Muscle of leg (tissue), 11 donors: Measurements from ENCODE around the gene VGLL4. TPM values are rescaled to one million over a fixed set of nuclear protein-coding genes. Genes with fewer than 3 reads are reported as not detected.

Experiments used
- DNase-seq: peaks from one replicate; pipeline ENCODE4 v3.0.0; 2013
- H3K27ac ChIP-seq: one replicate; pipeline ENCODE4 v1.5.1; 2013; ENCODE audit warnings: mild to moderate bottlenecking, low read length, control low read depth
- H3K27me3 ChIP-seq: one replicate; pipeline ENCODE4 v1.6.1; 2013; ENCODE audit warnings: low read length; ENCODE audit not compliant: control insufficient read depth, insufficient read depth
- H3K36me3 ChIP-seq: one replicate; pipeline ENCODE4 v1.6.1; 2013; ENCODE audit warnings: low read length; ENCODE audit not compliant: control insufficient read depth, insufficient read depth
- H3K4me1 ChIP-seq: one replicate; pipeline ENCODE4 v1.6.1; 2013; ENCODE audit warnings: low read length; ENCODE audit not compliant: control insufficient read depth, insufficient read depth
- H3K4me3 ChIP-seq: one replicate; pipeline ENCODE4 v1.5.1; 2013; ENCODE audit warnings: low read length, control low read depth
- H3K9me3 ChIP-seq: replicated peaks from 2 replicates; pipeline ENCODE4 v1.6.1; 2013; ENCODE audit warnings: low read depth, low read length; ENCODE audit not compliant: control insufficient read depth
- WGBS: methylation state at CpG from one replicate; pipeline ENCODE4 v1.1.5; 2013; ENCODE audit warnings: missing lambda C conversion rate; ENCODE audit not compliant: insufficient coverage; 5-methylcytosine and 5-hydroxymethylcytosine counted together
- polyA plus RNA-seq, 8 donors: library from polyadenylated mRNA; unstranded; fragments of 120-200 nt; gene quantifications; one replicate each; pipeline versions ENCODE4 v1.2.1 to v1.2.3, GENCODE V29; 2013; ENCODE audit warnings: inconsistent platforms in 1 of 8, low replicate concordance in 1 of 8; ENCODE audit not compliant: insufficient read length in 8 of 8, insufficient read depth in 1 of 8
- total RNA-seq: library from RNA; stranded (reverse); fragments of 120-200 nt; gene quantifications from one replicate; pipeline ENCODE4 v1.2.4, GENCODE V29; 2013

Gene VGLL4
- total and polyA plus RNA-seq, 9 donors: 36.7 to 58.4 (median 49.4) TPM

- Histone ChIP-seq H3K27ac (peak overlapping the region; percentile 60), H3K36me3 (peaks cover 6% of the 10 kb centered on the region), H3K4me3 (no peak overlapping the region), H3K27me3 (no peaks in the 10 kb centered on the region), H3K9me3 (no peaks in the 10 kb centered on the region), H3K4me1 (peaks cover 52% of the 10 kb centered on the region)
- DNase-seq: peak; percentile 66
- 59% methylated on average over 11 of the region's 23 CpGs for WGBS
These were observed 33.6 kb downstream of the VGLL4 start for GRCh38 chr3:11610044-11610671.

DNA sequence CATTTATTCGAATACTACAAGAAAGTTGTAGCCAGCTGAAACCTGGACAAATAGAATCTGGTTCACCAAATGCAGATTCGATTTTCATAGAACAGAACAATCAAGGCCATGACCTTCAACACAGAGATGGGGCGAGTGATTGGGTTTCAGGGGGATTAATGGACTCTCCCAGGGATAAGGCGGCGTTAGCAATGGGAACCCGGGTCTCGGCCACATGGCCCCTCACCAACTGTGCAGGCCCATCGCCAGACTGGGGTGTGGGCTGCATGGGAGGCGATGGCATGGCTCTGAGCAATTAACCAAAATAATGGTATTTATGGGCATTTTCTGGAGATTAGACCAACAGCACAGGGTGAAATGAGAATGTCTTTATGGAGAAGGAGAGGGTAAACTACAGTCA, 34.2 kb downstream of the VGLL4 start:
- DNase-seq: no peak
- peaks cover 52% of the 10 kb centered on the region for H3K4me1 ChIP-seq
- peaks cover 5% of the 10 kb centered on the region for H3K36me3 ChIP-seq
- H3K27ac ChIP-seq: peak overlapping the region; percentile 60
- WGBS: 70% methylated on average over 7 of the region's 9 CpGs
- no peak overlapping the region for H3K4me3 ChIP-seq
- no peaks in the 10 kb centered on the region for H3K9me3 ChIP-seq
- H3K27me3 ChIP-seq: no peaks in the 10 kb centered on the region

GRCh38 chr3:11607816-11608215, 35.9 kb downstream of the VGLL4 start:
- no peaks in the 10 kb centered on the region for H3K9me3 ChIP-seq
- WGBS: 50% methylated on average over 1 of the region's 3 CpGs
- H3K27me3 ChIP-seq: no peaks in the 10 kb centered on the region
- H3K4me1 ChIP-seq: peaks cover 48% of the 10 kb centered on the region
- no peak overlapping the region for H3K4me3 ChIP-seq
- DNase-seq: no peak
- no peak overlapping the region for H3K27ac ChIP-seq
- H3K36me3 ChIP-seq: peaks cover 4% of the 10 kb centered on the region

DNA sequence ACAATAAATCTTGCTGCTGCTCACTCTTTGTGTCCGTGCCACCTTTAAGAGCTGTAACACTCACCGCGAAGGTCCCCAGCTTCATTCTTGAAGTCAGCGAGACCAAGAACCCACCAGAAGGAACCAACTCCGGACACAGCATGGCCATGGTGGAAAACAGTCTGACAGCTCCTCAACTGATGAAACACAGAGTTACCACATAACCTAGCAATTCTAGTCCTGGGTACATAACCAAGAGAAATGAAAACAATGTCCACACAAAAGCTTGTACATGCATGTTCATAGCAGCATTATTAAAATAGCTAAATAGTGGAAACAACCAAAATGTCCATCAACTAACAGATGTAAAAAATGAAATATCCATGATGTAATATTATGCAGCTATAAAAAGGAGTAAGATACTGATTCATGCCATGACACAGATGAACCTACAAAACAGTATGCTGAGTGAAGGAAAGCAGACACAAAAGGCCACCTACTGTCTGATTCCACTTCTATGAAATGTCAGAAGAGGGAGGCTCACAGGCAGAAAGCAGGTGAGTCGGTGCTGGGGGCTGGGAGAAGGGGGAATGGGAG, 36.8 kb downstream of the VGLL4 start:
- 96% methylated on average over 5 of the region's 6 CpGs for WGBS
- Histone ChIP-seq H3K27ac (no peak overlapping the region), H3K36me3 (peaks cover 4% of the 10 kb centered on the region), H3K27me3 (no peaks in the 10 kb centered on the region), H3K9me3 (no peaks in the 10 kb centered on the region), H3K4me3 (no peak overlapping the region), H3K4me1 (peaks cover 45% of the 10 kb centered on the region)
- DNase-seq: no peak

GRCh38 chr3:11606090-11606784, 37.5 kb downstream of the VGLL4 start:
- Histone ChIP-seq H3K4me1 (peaks cover 44% of the 10 kb centered on the region), H3K27me3 (no peaks in the 10 kb centered on the region), H3K9me3 (no peaks in the 10 kb centered on the region), H3K27ac (no peak overlapping the region), H3K4me3 (no peak overlapping the region), H3K36me3 (peaks cover 6% of the 10 kb centered on the region)
- 64% methylated on average over 2 of the region's 11 CpGs for WGBS
- no peak for DNase-seq

DNA sequence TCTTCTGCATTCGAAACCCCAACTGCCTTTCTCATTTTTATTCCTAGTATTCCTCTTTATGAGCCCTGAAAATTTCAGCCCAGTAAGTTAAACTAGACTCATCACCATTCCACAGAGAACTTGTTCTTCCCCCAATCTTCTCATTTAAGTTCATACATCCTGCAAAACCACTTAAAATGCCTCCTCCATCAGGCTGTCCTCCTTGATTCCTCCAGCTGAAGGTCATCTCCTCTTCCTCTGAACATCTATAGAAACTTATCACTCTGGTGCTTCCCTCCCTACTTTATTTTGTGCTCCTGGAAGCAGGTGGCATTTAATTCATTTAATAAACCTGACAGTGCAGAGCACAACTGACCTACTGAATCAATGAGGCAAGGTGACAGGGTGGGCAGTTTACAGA, 38.3 kb downstream of the VGLL4 start:
- 89% methylated on average over 1 of the region's 1 CpG for WGBS
- H3K27ac ChIP-seq: peak overlapping the region; percentile 4
- no peak for DNase-seq
- H3K4me3 ChIP-seq: no peak overlapping the region
- no peaks in the 10 kb centered on the region for H3K9me3 ChIP-seq
- peaks cover 45% of the 10 kb centered on the region for H3K4me1 ChIP-seq
- peaks cover 15% of the 10 kb centered on the region for H3K36me3 ChIP-seq
- H3K27me3 ChIP-seq: no peaks in the 10 kb centered on the region

DNA sequence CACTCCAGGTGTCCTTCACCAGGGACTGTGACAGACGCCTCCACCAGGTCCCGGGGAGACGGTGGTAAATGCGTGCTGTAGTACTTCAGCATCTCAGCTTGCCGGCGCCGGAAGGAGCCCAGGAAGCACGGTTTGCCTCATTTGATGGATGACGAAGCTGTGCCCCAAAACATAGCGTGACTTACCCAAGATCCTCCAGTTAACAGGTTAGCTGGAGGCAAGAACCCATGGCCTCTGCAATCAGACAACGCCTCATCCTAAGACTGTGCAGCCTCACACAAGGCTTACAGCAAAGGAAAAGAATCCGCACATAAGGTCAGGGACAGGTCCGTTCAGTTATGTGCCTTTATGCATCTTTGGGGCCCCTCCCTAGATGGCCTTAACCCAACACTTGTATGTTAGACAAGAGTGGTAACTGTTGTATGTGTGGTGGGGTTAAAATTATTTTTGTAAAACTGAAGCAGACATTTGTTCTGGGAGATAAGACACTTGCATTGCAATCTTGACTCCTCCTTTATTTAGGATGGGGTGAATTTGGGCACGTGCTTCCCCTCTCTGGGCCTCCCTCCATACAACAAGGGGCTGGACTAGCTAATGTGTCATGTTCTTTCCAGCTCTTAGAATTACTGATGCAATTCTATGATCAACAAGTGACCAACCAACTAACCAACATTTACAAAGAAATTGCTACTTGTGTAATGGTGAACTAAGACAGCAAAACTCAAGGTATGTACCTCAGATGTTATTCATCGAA, 39.4 kb downstream of the VGLL4 start:
- 51% methylated on average over 10 of the region's 15 CpGs for WGBS
- peak overlapping the region; percentile 85 for H3K27ac ChIP-seq
- no peaks in the 10 kb centered on the region for H3K27me3 ChIP-seq
- peaks cover 39% of the 10 kb centered on the region for H3K4me1 ChIP-seq
- peaks cover 16% of the 10 kb centered on the region for H3K36me3 ChIP-seq
- H3K4me3 ChIP-seq: no peak overlapping the region
- no peaks in the 10 kb centered on the region for H3K9me3 ChIP-seq
- peak; percentile 47 for DNase-seq

DNA sequence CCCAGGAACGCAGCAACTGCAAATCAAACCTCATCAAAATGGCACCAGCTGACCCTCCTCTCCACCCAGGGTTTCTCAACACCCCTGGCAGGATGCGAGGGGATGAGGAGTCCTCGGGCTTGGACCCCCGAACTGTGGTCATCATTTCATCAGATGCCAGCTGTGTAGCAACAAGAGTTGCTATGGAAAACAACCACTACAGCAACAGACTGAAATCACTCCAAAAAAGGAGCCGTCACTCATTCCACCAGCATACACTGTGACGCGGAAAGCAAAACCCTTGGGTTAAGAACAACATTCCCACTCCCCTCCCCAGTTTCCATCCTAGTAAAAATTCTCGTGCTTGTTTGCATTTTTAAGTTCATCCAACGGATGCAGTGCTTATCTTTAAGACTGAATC, 40.1 kb downstream of the VGLL4 start:
- WGBS: 15% methylated on average over 5 of the region's 9 CpGs
- Histone ChIP-seq H3K9me3 (no peaks in the 10 kb centered on the region), H3K4me3 (no peak overlapping the region), H3K36me3 (peaks cover 16% of the 10 kb centered on the region), H3K27me3 (no peaks in the 10 kb centered on the region), H3K4me1 (peaks cover 39% of the 10 kb centered on the region), H3K27ac (peak overlapping the region; percentile 85)
- DNase-seq: peak; percentile 90

GRCh38 chr3:11602886-11603527, 40.7 kb downstream of the VGLL4 start:
- Histone ChIP-seq H3K9me3 (no peaks in the 10 kb centered on the region), H3K36me3 (peaks cover 16% of the 10 kb centered on the region), H3K4me3 (no peak overlapping the region), H3K4me1 (peaks cover 39% of the 10 kb centered on the region), H3K27ac (peak overlapping the region; percentile 85), H3K27me3 (no peaks in the 10 kb centered on the region)
- 40% methylated on average over 1 of the region's 5 CpGs for WGBS
- peak; percentile 78 for DNase-seq
